ENCODE results near the gene FRYL.
A peak's percentile ranks its signal among the peaks of the same experiment; 100 is the strongest.
"Not testable (repeated sequence)": the region's sequence is repeated elsewhere in the genome, so short reads cannot be mapped to it uniquely, and the experiment has no call there.

FRYL gene

GRCh38 chr4:48779998-48780864 is at the start of gene FRYL:
Gene FRYL (minus strand): TSS chr4:48780279. CDS start chr4:48634410, 145,869 bp downstream.
- DNase-seq: peak; percentile 95

- DNase-seq: no peak
These were observed 47.5 kb upstream of the FRYL start for GRCh38 chr4:48827622-48828021.

- not testable (repeated sequence) for DNase-seq
These were observed 41.4 kb upstream of the FRYL start for GRCh38 chr4:48821431-48821830.

GRCh38 chr4:48816971-48817370 is 36.9 kb upstream of the FRYL start:
- DNase-seq: no peak

GRCh38 chr4:48816297-48816696 is 36.2 kb upstream of the FRYL start:
- not testable (repeated sequence) for DNase-seq

- DNase-seq: no peak
These were observed 35.4 kb upstream of the FRYL start for GRCh38 chr4:48815483-48815882.

- no peak for DNase-seq
These were observed 33.9 kb upstream of the FRYL start for GRCh38 chr4:48813964-48814363.

GRCh38 chr4:48812866-48813265 is 32.8 kb upstream of the FRYL start:
- DNase-seq: no peak

- no peak for DNase-seq
These were observed 24.7 kb upstream of the FRYL start for GRCh38 chr4:48804584-48805301.

- no peak for DNase-seq
These were observed 21.1 kb upstream of the FRYL start for GRCh38 chr4:48801016-48801715.

GRCh38 chr4:48800155-48800554 is 20.1 kb upstream of the FRYL start:
- DNase-seq: not testable (repeated sequence)

- no peak for DNase-seq
These were observed 19.1 kb upstream of the FRYL start for GRCh38 chr4:48799157-48799556.

GRCh38 chr4:48798117-48798516 is 18.0 kb upstream of the FRYL start:
- DNase-seq: no peak

GRCh38 chr4:48796927-48797679 is 17.0 kb upstream of the FRYL start:
- no peak for DNase-seq

- no peak for DNase-seq
These were observed 16.3 kb upstream of the FRYL start for GRCh38 chr4:48796191-48796926.

GRCh38 chr4:48795108-48795507 is 15.0 kb upstream of the FRYL start:
- no peak for DNase-seq

- no peak for DNase-seq
These were observed 12.4 kb upstream of the FRYL start for GRCh38 chr4:48792348-48793006.

GRCh38 chr4:48791313-48791712 is 11.2 kb upstream of the FRYL start:
- DNase-seq: no peak

GRCh38 chr4:48790561-48790960 is 10.5 kb upstream of the FRYL start:
- DNase-seq: no peak

- no peak for DNase-seq
These were observed 7.0 kb upstream of the FRYL start for GRCh38 chr4:48787056-48787455.

- no peak for DNase-seq
These were observed 6.5 kb upstream of the FRYL start for GRCh38 chr4:48786549-48786948.
